GM12891 (cell line): ENCODE data around the gene ACAP1.

Experiments used
- POLR2AphosphoS5 ChIP-seq: IDR thresholded peaks from 2 replicates; pipeline ENCODE4 v1.6.1; 2011; ENCODE audit warnings: low read depth, low read length, control low read depth
- TAF1 ChIP-seq: IDR thresholded peaks from 2 replicates; pipeline ENCODE4 v1.6.1; 2011; ENCODE audit warnings: low read depth, low read length, control low read depth

DNA sequence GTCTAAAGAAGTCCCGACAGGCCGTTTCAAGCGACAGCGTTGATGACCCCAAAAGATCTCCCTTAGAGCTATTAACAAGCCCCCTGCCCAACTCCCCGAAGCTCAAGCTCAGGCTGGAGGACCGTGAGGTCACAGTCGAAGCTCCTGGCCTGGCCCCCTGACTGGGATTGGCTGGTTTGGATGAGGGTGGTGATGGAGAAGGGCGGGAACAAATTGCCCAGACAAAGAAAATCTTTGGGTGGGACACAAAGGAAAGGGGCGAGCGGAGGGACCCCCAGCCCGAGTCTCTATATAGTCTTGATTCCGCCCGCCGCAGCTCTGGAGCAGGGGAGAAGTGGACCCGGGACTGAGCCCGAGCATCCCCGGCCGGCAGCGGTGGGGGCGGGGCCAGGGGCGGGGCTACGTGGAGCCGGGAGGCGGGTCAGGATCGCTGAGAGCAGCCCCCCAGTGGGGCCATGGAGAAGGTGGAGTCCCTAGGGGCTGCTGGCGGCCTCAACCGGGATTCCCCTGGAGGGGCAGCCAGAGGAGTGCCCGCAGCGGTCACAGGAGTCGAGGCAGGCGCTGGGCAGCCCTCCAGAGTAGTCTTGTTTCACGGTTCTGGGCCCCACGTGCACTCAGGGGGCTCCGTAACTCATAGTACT, 6.2 kb upstream of the ACAP1 start:
- TF ChIP-seq TAF1 (no peak), POLR2AphosphoS5 (no peak)
